ENCODE results near the gene IGSF21.

GRCh38 chr1:18149027-18149641 is 41.5 kb downstream of the IGSF21 start:
- TF ChIP-seq CTCF (IDR thresholded peaks at IDR 0.05) (no peak), POLR2A (IDR thresholded peaks at IDR 0.05) (no peak)
